Thyroid gland (tissue), 4 donors: ENCODE results near the gene SLC37A2.

ENCODE experiments used
- POLR2A ChIP-seq, 2 donors: fragments of 450-650 bp; IDR thresholded peaks; one replicate each; pipeline ENCODE4 v1.6.1; 2017; ENCODE audit warnings: antibody characterized with exemption in 2 of 2, mild to moderate bottlenecking in 2 of 2, moderate library complexity in 1 of 2
- TF ChIP-seq, protein P1 (sequence below), 6 experiments: fragments of 200-600 bp in 3 of 6; fragments of 450-650 bp in 3 of 6; sonication (generic) in 3 of 6; IDR thresholded peaks; one replicate each; pipeline ENCODE4 v1.5.1; 2016 to 2019; ENCODE audit warnings: antibody characterized with exemption in 6 of 6, mild to moderate bottlenecking in 2 of 6, inconsistent platforms in 1 of 6, moderate library complexity in 1 of 6

DNA sequence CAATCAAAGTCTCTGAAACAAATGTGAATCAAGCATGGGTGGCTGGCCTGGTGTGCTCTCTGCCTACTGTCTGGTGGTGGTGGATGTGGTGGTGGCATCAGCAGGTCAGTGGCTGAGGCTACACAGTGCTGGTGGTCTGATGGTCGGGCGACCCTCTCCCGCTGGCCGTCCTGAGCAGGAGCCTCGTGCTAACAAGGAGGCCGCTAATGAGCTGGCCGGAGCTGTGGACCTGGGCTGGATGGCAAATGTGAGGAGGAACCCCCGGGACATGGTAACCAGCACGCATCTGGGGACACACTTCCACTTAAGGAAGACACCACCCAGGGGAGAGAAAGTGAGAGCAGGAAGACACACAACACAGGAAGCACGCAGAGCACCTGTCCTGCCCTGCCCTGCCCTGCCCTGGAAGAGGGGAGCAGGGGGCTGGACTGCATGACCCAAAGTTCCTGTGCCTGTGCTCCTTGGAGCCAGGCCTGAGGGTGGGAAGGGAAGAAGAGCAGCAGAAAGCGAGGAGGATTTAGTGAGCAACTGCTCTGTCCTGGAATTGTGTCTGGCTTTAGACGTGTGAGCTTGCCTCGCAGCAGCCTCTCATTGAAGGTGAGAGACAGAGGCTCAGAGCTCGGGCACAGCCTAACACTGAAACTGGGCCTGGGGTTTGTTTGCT is 23.7 kb downstream of the SLC37A2 start:
- TF ChIP-seq, protein P1, sequence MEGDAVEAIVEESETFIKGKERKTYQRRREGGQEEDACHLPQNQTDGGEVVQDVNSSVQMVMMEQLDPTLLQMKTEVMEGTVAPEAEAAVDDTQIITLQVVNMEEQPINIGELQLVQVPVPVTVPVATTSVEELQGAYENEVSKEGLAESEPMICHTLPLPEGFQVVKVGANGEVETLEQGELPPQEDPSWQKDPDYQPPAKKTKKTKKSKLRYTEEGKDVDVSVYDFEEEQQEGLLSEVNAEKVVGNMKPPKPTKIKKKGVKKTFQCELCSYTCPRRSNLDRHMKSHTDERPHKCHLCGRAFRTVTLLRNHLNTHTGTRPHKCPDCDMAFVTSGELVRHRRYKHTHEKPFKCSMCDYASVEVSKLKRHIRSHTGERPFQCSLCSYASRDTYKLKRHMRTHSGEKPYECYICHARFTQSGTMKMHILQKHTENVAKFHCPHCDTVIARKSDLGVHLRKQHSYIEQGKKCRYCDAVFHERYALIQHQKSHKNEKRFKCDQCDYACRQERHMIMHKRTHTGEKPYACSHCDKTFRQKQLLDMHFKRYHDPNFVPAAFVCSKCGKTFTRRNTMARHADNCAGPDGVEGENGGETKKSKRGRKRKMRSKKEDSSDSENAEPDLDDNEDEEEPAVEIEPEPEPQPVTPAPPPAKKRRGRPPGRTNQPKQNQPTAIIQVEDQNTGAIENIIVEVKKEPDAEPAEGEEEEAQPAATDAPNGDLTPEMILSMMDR (IDR thresholded peaks at IDR 0.05) = no peak
- no peak for TF ChIP-seq POLR2A (IDR thresholded peaks at IDR 0.05)
